SJCRH30 (cell line): ENCODE results near the gene FAM9A. TPM values are rescaled to one million over a fixed set of nuclear protein-coding genes. Genes with fewer than 3 reads are reported as not detected.

Experiments used
- DNase-seq, 2 experiments: peaks; one replicate each; pipeline ENCODE4 v3.0.0-alpha.2; 2015 to 2020
- H3K27ac ChIP-seq: fragments of 250-450 bp; sonication (Bioruptor Pico); 2 replicates; pipeline ENCODE4 v1.5.1; 2020; ENCODE audit warnings: mild to moderate bottlenecking, moderate library complexity
- H3K27me3 ChIP-seq: fragments of 250-450 bp; sonication (Bioruptor Pico); 2 replicates; pipeline ENCODE4 v1.5.1; 2020; ENCODE audit warnings: mild to moderate bottlenecking, moderate library complexity
- H3K36me3 ChIP-seq: fragments of 250-450 bp; sonication (Bioruptor Pico); 2 replicates; pipeline ENCODE4 v1.5.1; 2020; ENCODE audit warnings: mild to moderate bottlenecking, moderate library complexity
- H3K4me1 ChIP-seq: fragments of 250-450 bp; sonication (Bioruptor Pico); 2 replicates; pipeline ENCODE4 v1.5.1; 2020; ENCODE audit warnings: mild to moderate bottlenecking, moderate library complexity
- H3K4me3 ChIP-seq: fragments of 250-450 bp; sonication (Bioruptor Pico); 2 replicates; pipeline ENCODE4 v1.5.1; 2020; ENCODE audit warnings: mild to moderate bottlenecking, moderate library complexity
- H3K9me3 ChIP-seq: fragments of 250-450 bp; sonication (Bioruptor Pico); replicated peaks from 2 replicates; pipeline ENCODE4 v1.5.1; 2020; ENCODE audit warnings: mild to moderate bottlenecking, moderate library complexity
- total RNA-seq: library from RNA; depleted of rRNA; stranded (reverse); fragments of >200 nt; shearing (Covaris generic); gene quantifications from 2 replicates; pipeline ENCODE4 v1.2.3, GENCODE V29; 2014; rRNA removed

The FAM9A gene
- not detected in 2 replicates for total RNA-seq

GRCh38 chrX:8801041-8801599 is at the start of gene FAM9A:
Gene FAM9A (minus strand): TSS chrX:8801383. CDS start chrX:8800171, 1,212 bp downstream.
- no peaks in the 10 kb centered on the region for H3K9me3 ChIP-seq
- H3K4me3 ChIP-seq = no peak within 1 kb of the TSS
- H3K36me3 ChIP-seq = no peaks in the 10 kb centered on the region
- no peak within 1 kb of the TSS for H3K27ac ChIP-seq
- no peaks in the 10 kb centered on the region for H3K27me3 ChIP-seq
- DNase-seq = no peak
- H3K4me1 ChIP-seq = no peaks in the 10 kb centered on the region

- no peak for DNase-seq
- Histone ChIP-seq H3K9me3 (no peaks in the 10 kb centered on the region), H3K27ac (no peak overlapping the region), H3K4me1 (no peaks in the 10 kb centered on the region), H3K4me3 (no peak overlapping the region), H3K27me3 (no peaks in the 10 kb centered on the region), H3K36me3 (no peaks in the 10 kb centered on the region)
Observed at GRCh38 chrX:8850478-8850877, 49.3 kb upstream of the FAM9A start.

DNA sequence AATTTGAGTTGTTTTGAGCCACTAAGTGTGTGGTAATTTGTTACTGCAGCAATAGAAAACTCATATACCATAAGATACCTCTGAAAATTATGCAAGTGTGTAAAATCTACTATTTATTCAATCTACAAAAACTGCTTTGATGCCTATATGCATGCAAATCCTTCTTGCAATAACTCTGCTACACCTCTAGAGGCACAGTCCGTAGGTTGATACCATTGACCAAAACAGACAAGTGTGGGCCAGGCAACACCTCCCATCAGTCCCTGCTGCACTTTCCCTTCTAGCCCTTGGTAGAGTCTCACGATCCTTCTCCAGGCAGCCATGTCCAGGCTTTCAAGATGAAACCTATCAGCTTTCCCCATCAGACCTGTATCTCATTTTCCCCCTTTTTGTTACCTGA is 48.8 kb upstream of the FAM9A start:
- no peaks in the 10 kb centered on the region for H3K27me3 ChIP-seq
- H3K36me3 ChIP-seq = no peaks in the 10 kb centered on the region

GRCh38 chrX:8849458-8849857 is 48.3 kb upstream of the FAM9A start:
- Histone ChIP-seq H3K9me3 (no peaks in the 10 kb centered on the region), H3K27ac (no peak overlapping the region), H3K27me3 (no peaks in the 10 kb centered on the region), H3K4me1 (no peaks in the 10 kb centered on the region), H3K36me3 (no peaks in the 10 kb centered on the region), H3K4me3 (no peak overlapping the region)
- no peak for DNase-seq

More for the DNA sequence above, 48.8 kb upstream of the FAM9A start:
- DNase-seq = no peak
- Histone ChIP-seq H3K4me1 (no peaks in the 10 kb centered on the region), H3K4me3 (no peak overlapping the region), H3K27ac (no peak overlapping the region), H3K9me3 (no peaks in the 10 kb centered on the region)

GRCh38 chrX:8848911-8849310 is 47.7 kb upstream of the FAM9A start:
- Histone ChIP-seq H3K27ac (no peak overlapping the region), H3K4me3 (no peak overlapping the region), H3K9me3 (no peaks in the 10 kb centered on the region), H3K27me3 (no peaks in the 10 kb centered on the region), H3K36me3 (no peaks in the 10 kb centered on the region), H3K4me1 (no peaks in the 10 kb centered on the region)
- no peak for DNase-seq

- no peaks in the 10 kb centered on the region for H3K9me3 ChIP-seq
- H3K36me3 ChIP-seq = no peaks in the 10 kb centered on the region
- no peak for DNase-seq
- no peaks in the 10 kb centered on the region for H3K4me1 ChIP-seq
- no peak overlapping the region for H3K27ac ChIP-seq
- H3K4me3 ChIP-seq = no peak overlapping the region
- no peaks in the 10 kb centered on the region for H3K27me3 ChIP-seq
Observed at GRCh38 chrX:8848441-8848840, 47.3 kb upstream of the FAM9A start.

DNA sequence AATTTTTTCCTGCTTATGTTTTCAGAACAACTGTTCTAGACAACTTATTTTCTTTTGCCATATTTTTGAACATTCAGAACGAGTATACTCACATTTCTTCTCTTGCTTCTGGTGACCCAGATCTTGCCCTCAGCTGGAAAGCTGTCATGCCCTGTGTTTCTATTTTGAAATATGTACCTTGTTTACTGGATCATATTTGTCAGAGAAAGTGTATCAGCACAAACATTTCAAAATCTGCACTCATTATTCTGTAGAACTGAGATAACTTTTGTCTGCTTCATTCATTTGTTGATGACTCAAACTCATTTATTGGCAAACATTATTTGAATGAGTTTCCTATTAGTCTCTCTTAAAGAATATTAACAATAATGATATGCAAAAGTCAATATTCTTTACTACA is 46.2 kb upstream of the FAM9A start:
- Histone ChIP-seq H3K4me1 (no peaks in the 10 kb centered on the region), H3K9me3 (no peaks in the 10 kb centered on the region), H3K27me3 (no peaks in the 10 kb centered on the region), H3K27ac (no peak overlapping the region), H3K36me3 (no peaks in the 10 kb centered on the region), H3K4me3 (no peak overlapping the region)
- DNase-seq = no peak

GRCh38 chrX:8846266-8846665 is 45.1 kb upstream of the FAM9A start:
- peak in 1 of 2 experiments; percentile 10 for DNase-seq
- Histone ChIP-seq H3K36me3 (no peaks in the 10 kb centered on the region), H3K4me3 (no peak overlapping the region), H3K27ac (no peak overlapping the region), H3K27me3 (no peaks in the 10 kb centered on the region), H3K9me3 (no peaks in the 10 kb centered on the region), H3K4me1 (no peaks in the 10 kb centered on the region)

- Histone ChIP-seq H3K9me3 (no peaks in the 10 kb centered on the region), H3K4me1 (no peaks in the 10 kb centered on the region), H3K27me3 (no peaks in the 10 kb centered on the region), H3K27ac (no peak overlapping the region), H3K4me3 (no peak overlapping the region), H3K36me3 (no peaks in the 10 kb centered on the region)
- DNase-seq = no peak
Observed at GRCh38 chrX:8845469-8845868, 44.3 kb upstream of the FAM9A start.

DNA sequence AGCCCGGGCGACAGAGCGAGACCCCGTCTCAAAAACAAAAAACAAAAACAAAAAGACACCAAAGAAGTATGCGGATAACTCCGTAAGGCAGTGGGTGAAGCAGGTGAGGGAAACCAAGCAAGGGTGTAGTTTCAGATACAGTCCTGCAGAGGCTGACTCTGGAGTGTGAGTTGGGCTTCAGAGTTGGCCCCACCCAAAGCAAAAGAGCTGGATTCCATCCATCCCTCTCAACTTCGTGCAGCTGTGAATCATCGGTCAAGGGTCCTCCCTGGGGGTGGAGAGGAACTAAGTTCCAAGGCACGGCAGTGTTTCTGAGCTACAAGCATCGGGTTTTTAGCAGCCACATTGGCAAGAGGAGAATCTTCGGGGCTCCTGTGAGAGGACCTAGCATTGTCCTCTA is 43.9 kb upstream of the FAM9A start:
- no peaks in the 10 kb centered on the region for H3K36me3 ChIP-seq
- peak in 1 of 2 experiments; percentile 13 for DNase-seq
- H3K27me3 ChIP-seq = no peaks in the 10 kb centered on the region
- H3K4me3 ChIP-seq = no peak overlapping the region
- no peaks in the 10 kb centered on the region for H3K4me1 ChIP-seq
- no peak overlapping the region for H3K27ac ChIP-seq
- H3K9me3 ChIP-seq = no peaks in the 10 kb centered on the region

- Histone ChIP-seq H3K36me3 (no peaks in the 10 kb centered on the region), H3K9me3 (no peaks in the 10 kb centered on the region), H3K4me3 (no peak overlapping the region), H3K27ac (no peak overlapping the region), H3K27me3 (no peaks in the 10 kb centered on the region), H3K4me1 (no peaks in the 10 kb centered on the region)
- no peak for DNase-seq
Observed at GRCh38 chrX:8844157-8844556, 43.0 kb upstream of the FAM9A start.

DNA sequence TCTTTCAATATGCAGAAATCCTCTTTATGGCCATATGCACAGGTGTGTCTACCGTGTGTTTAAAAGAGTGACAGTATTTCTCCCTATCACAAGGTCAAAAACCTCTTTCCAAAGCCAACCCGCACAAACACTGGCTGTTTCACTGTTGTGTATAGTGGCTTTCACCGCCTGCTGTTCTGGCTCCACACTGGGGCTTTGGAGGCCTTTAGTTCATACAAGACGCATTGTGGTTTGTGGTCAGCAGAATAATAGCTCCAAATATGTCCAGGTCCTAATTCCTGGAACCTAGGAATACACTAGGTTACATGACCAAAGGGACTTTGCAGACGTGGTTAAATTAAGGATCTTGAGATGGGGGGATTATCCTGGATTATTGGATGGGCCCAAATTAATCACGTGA is 40.7 kb upstream of the FAM9A start:
- no peaks in the 10 kb centered on the region for H3K4me1 ChIP-seq
- no peak overlapping the region for H3K4me3 ChIP-seq
- H3K27me3 ChIP-seq = no peaks in the 10 kb centered on the region
- peak; percentile 7 to 40 for DNase-seq
- no peaks in the 10 kb centered on the region for H3K9me3 ChIP-seq
- no peaks in the 10 kb centered on the region for H3K36me3 ChIP-seq
- H3K27ac ChIP-seq = no peak overlapping the region

- H3K4me1 ChIP-seq = no peaks in the 10 kb centered on the region
- no peak overlapping the region for H3K4me3 ChIP-seq
- no peaks in the 10 kb centered on the region for H3K9me3 ChIP-seq
- no peak overlapping the region for H3K27ac ChIP-seq
- H3K36me3 ChIP-seq = no peaks in the 10 kb centered on the region
- DNase-seq = no peak
- no peaks in the 10 kb centered on the region for H3K27me3 ChIP-seq
Observed at GRCh38 chrX:8834392-8834791, 33.2 kb upstream of the FAM9A start.

- no peak overlapping the region for H3K4me3 ChIP-seq
- no peaks in the 10 kb centered on the region for H3K27me3 ChIP-seq
- no peaks in the 10 kb centered on the region for H3K36me3 ChIP-seq
- H3K27ac ChIP-seq = no peak overlapping the region
- no peaks in the 10 kb centered on the region for H3K4me1 ChIP-seq
- no peaks in the 10 kb centered on the region for H3K9me3 ChIP-seq
- DNase-seq = no peak
Observed at GRCh38 chrX:8832582-8833378, 31.6 kb upstream of the FAM9A start.

DNA sequence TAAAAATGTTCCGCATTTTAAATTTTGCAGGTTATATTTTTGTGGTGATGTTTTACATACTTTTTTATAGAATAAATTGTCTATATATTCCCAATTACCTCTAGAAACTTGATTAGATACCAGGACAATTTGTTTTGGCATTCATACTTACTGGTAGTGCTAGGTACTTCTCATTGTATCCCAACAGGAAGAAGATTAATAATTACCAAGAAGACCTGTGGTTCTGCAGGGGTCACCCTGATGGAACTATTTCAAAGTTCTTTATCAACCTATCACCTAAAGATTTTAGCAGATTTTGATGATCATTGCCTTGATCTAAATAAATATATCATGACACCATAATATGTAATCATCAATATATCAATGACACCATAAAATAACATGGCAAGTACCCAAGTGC is 22.5 kb upstream of the FAM9A start:
- no peak overlapping the region for H3K27ac ChIP-seq
- no peaks in the 10 kb centered on the region for H3K9me3 ChIP-seq
- H3K4me3 ChIP-seq = no peak overlapping the region
- no peaks in the 10 kb centered on the region for H3K4me1 ChIP-seq
- no peak for DNase-seq
- no peaks in the 10 kb centered on the region for H3K36me3 ChIP-seq
- no peaks in the 10 kb centered on the region for H3K27me3 ChIP-seq

GRCh38 chrX:8822002-8822401 is 20.8 kb upstream of the FAM9A start:
- no peak for DNase-seq
- Histone ChIP-seq H3K9me3 (no peaks in the 10 kb centered on the region), H3K4me1 (no peaks in the 10 kb centered on the region), H3K27me3 (no peaks in the 10 kb centered on the region), H3K36me3 (no peaks in the 10 kb centered on the region), H3K27ac (no peak overlapping the region), H3K4me3 (no peak overlapping the region)
